Upper lobe of left lung (tissue), 4 donors: ENCODE measurements around the gene NOP56.

Experiments used
- CTCF ChIP-seq, 6 experiments: fragments of 450-650 bp in 4 of 6; fragments of 200-600 bp in 2 of 6; sonication (generic) in 2 of 6; IDR thresholded peaks; one replicate each; pipeline ENCODE4 v1.5.1; 2016 to 2019; ENCODE audit warnings: antibody characterized with exemption in 6 of 6
- POLR2A ChIP-seq, 4 donors: fragments of 450-650 bp; IDR thresholded peaks; one replicate each; pipeline ENCODE4 v1.5.1; 2016 to 2017; ENCODE audit warnings: antibody characterized with exemption in 4 of 4, mild to moderate bottlenecking in 2 of 4

- TF ChIP-seq CTCF (IDR thresholded peaks at IDR 0.05) (no peak), POLR2A (IDR thresholded peaks at IDR 0.05) (no peak)
These were observed 45.3 kb downstream of the NOP56 start for GRCh38 chr20:2697768-2698167.
